Spleen (tissue), 7 donors: ENCODE results near the gene DNM2.

Experiments
- POLR2A ChIP-seq, 3 donors: fragments of 450-650 bp; IDR thresholded peaks; one replicate each; pipeline ENCODE4 v1.5.1; 2017; ENCODE audit warnings: antibody characterized with exemption in 3 of 3, mild to moderate bottlenecking in 1 of 3
- POLR2AphosphoS5 ChIP-seq, 3 donors: sonication (generic); formaldehyde crosslinking; IDR thresholded peaks; one replicate each; pipeline ENCODE4 v1.5.1; 2017; ENCODE audit warnings: antibody characterized with exemption in 3 of 3
- TF ChIP-seq, protein P1 (sequence below), 11 experiments: fragments of 200-600 bp in 7 of 11; fragments of 450-650 bp in 4 of 11; sonication (generic) in 4 of 11; IDR thresholded peaks in 8 of 11; conservative IDR thresholded peaks in 3 of 11; 1 replicate in 7 of 11; 2 replicates in 4 of 11; pipeline versions ENCODE4 v1.4.0 to v1.8.0; 2016 to 2021; ENCODE audit warnings: antibody characterized with exemption in 11 of 11, inconsistent platforms in 4 of 11, mild to moderate bottlenecking in 1 of 11
- donor health status: DM: no; HTN: no; CAD: no; lungs with moderate emphysema.
- donor health status: DM: no; HTN: no; CAD: no.
- donor health status: DM: no; HTN: no; CAD: no.

DNA sequence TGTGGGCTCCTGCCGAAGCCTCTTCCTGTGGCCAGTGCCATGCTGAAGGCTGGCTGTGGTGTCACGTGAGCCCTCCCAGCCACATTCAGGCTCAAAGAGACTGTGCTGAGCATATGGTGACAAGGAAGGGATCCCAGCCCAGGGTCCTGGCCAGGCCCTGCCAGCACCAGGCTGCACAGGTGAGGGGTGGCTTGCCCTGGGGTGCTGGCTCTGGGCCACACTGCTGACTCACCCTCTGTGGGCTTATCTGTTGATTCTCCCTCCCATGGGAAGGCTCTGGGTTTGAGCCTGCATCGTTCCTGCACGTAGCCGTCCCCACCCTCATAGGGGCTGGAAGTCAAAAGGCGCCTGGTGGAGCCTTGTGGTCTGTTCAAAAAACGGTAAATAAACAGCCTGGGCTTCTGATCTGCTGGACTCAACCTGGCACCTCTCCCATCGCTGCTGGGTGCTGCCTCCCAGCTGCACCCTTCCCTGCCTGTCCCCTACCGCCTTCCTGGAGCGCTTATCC is 31.1 kb downstream of the DNM2 start:
- no peak for TF ChIP-seq POLR2A (IDR thresholded peaks at IDR 0.05)
- TF ChIP-seq POLR2AphosphoS5 (IDR thresholded peaks at IDR 0.05), result peak in 1 of 3 donors; percentile 39
- TF ChIP-seq, protein P1, sequence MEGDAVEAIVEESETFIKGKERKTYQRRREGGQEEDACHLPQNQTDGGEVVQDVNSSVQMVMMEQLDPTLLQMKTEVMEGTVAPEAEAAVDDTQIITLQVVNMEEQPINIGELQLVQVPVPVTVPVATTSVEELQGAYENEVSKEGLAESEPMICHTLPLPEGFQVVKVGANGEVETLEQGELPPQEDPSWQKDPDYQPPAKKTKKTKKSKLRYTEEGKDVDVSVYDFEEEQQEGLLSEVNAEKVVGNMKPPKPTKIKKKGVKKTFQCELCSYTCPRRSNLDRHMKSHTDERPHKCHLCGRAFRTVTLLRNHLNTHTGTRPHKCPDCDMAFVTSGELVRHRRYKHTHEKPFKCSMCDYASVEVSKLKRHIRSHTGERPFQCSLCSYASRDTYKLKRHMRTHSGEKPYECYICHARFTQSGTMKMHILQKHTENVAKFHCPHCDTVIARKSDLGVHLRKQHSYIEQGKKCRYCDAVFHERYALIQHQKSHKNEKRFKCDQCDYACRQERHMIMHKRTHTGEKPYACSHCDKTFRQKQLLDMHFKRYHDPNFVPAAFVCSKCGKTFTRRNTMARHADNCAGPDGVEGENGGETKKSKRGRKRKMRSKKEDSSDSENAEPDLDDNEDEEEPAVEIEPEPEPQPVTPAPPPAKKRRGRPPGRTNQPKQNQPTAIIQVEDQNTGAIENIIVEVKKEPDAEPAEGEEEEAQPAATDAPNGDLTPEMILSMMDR (IDR thresholded peaks at IDR 0.05 in 8 of 11, conservative IDR thresholded peaks at IDR 0.05 in 3 of 11), result no peak
